Activated CD4-positive, alpha-beta T cell treated with anti-CD3 and anti-CD28 coated beads, Interleukin-2, amount 50 U/mL, for 48 hours (primary cell): ENCODE data around the gene MCRIP2.
A peak's percentile ranks its signal among the peaks of the same experiment; 100 is the strongest.

Experiments
- DNase-seq, 2 experiments: peaks; one replicate each; pipeline ENCODE4 v3.0.0-alpha.2; 2020

MCRIP2 gene

GRCh38 chr16:633336-634050 lies 8.1 kb upstream of the MCRIP2 start:
- no peak for DNase-seq

GRCh38 chr16:634051-634670 lies 7.5 kb upstream of the MCRIP2 start:
- no peak for DNase-seq

GRCh38 chr16:634996-635395 lies 6.6 kb upstream of the MCRIP2 start:
- DNase-seq, result no peak

GRCh38 chr16:635573-636205 lies 5.9 kb upstream of the MCRIP2 start:
- peak in 1 of 2 experiments; percentile 29 for DNase-seq

- DNase-seq, result peak; percentile 92 to 94
Measured at GRCh38 chr16:636206-637080, 5.2 kb upstream of the MCRIP2 start, which contains the start of gene METTL26. METTL26 (minus strand) TSS chr16:636305; CDS start chr16:636290, 15 bp downstream.

GRCh38 chr16:637081-638018 lies 4.3 kb upstream of the MCRIP2 start:
- DNase-seq, result peak; percentile 86 to 89

GRCh38 chr16:638034-638543 lies 3.5 kb upstream of the MCRIP2 start:
- no peak for DNase-seq

GRCh38 chr16:638836-639235 lies 2.8 kb upstream of the MCRIP2 start:
- DNase-seq, result no peak

- no peak for DNase-seq
Measured at GRCh38 chr16:640614-641013, 1.0 kb upstream of the MCRIP2 start.

- peak; percentile 53 to 55 for DNase-seq
Measured at GRCh38 chr16:642189-643049, 791 bp downstream of the MCRIP2 start.

- no peak for DNase-seq
Measured at GRCh38 chr16:643050-643368, 1.4 kb downstream of the MCRIP2 start.

GRCh38 chr16:644556-644955 lies 2.9 kb downstream of the MCRIP2 start:
- DNase-seq, result no peak

GRCh38 chr16:645852-646678 lies 4.4 kb downstream of the MCRIP2 start:
- DNase-seq, result no peak

- no peak for DNase-seq
Measured at GRCh38 chr16:646679-647172, 5.1 kb downstream of the MCRIP2 start.

GRCh38 chr16:647173-647902 lies 5.7 kb downstream of the MCRIP2 start:
- no peak for DNase-seq

GRCh38 chr16:648071-648780 lies 6.6 kb downstream of the MCRIP2 start:
- DNase-seq, result peak; percentile 69 to 73

- peak; percentile 92 to 95 for DNase-seq
Measured at GRCh38 chr16:648781-649589, 7.4 kb downstream of the MCRIP2 start, which contains the start of gene WDR90. WDR90 (plus strand) TSS chr16:649365; CDS start chr16:649417, 52 bp downstream.
